Measurements from ENCODE around the gene PDCD2L. TPM values are rescaled to one million over a fixed set of nuclear protein-coding genes. Genes with fewer than 3 reads are reported as not detected.

Gene PDCD2L
- total RNA-seq, 1 experiment from 2014 or later, result 14.8 TPM

DNA sequence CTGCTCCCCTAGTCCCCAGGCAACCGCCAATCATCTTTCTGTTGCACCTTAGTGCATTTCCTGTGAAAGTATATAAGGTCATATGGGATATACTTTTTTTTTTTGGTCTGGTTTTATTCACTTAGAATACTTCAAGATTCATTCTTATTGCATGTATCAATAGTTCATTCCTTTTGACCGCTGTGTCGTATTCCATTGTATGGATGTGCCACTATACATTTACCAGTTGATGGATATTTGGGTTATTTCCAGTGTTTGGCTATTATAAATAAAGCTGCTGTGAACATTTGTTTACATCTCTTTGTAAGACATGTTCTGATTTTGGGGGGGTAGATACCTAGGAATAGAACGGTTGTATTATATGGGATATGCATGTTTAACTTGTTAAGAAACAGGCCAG lies 14.1 kb downstream of the PDCD2L start:
- intact Hi-C loops (cut with micrococcal nuclease; ENCODE audit: unreplicated experiment), result no loop called here
- Histone ChIP-seq H3K9me2 (ENCODE audit: insufficient read depth) (no peaks in the 10 kb centered on the region), H3F3A (ENCODE audit: insufficient read depth, low read depth) (peaks cover 4% of the 10 kb centered on the region; the same call in 1 of the 2 replicates), H3K9me3 (ENCODE audit: insufficient read depth, low read depth) (no peaks in the 10 kb centered on the region), H2AFZ (no peak overlapping the region), H3K27me3 (ENCODE audit: insufficient read depth, low read depth) (no peaks in the 10 kb centered on the region), H3K4me1 (replicated peaks; ENCODE audit: insufficient read depth) (no peaks in the 10 kb centered on the region), H3K79me2 (ENCODE audit: low read depth) (no peaks in the 10 kb centered on the region), H3K4me2 (no peak overlapping the region), H3K36me3 (ENCODE audit: low read depth) (peaks cover 10% of the 10 kb centered on the region), H3K4me3 (no peak overlapping the region), H4K20me1 (ENCODE audit: insufficient read depth) (no peaks in the 10 kb centered on the region), H3K27ac (no peak overlapping the region)
- ChIA-PET CTCF (no interaction called here), POLR2A (ENCODE audit: unreplicated experiment) (no interaction called here)
- no TSS peak for BruUV-seq (replicated peaks)
- no peak for TF ChIP-seq EZH2 (IDR thresholded peaks at IDR 0.05; ENCODE audit: low read depth)
- TF ChIP-seq, protein P1, sequence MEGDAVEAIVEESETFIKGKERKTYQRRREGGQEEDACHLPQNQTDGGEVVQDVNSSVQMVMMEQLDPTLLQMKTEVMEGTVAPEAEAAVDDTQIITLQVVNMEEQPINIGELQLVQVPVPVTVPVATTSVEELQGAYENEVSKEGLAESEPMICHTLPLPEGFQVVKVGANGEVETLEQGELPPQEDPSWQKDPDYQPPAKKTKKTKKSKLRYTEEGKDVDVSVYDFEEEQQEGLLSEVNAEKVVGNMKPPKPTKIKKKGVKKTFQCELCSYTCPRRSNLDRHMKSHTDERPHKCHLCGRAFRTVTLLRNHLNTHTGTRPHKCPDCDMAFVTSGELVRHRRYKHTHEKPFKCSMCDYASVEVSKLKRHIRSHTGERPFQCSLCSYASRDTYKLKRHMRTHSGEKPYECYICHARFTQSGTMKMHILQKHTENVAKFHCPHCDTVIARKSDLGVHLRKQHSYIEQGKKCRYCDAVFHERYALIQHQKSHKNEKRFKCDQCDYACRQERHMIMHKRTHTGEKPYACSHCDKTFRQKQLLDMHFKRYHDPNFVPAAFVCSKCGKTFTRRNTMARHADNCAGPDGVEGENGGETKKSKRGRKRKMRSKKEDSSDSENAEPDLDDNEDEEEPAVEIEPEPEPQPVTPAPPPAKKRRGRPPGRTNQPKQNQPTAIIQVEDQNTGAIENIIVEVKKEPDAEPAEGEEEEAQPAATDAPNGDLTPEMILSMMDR (conservative IDR thresholded peaks at IDR 0.05), result no peak
- DNase-seq, result no peak

DNA sequence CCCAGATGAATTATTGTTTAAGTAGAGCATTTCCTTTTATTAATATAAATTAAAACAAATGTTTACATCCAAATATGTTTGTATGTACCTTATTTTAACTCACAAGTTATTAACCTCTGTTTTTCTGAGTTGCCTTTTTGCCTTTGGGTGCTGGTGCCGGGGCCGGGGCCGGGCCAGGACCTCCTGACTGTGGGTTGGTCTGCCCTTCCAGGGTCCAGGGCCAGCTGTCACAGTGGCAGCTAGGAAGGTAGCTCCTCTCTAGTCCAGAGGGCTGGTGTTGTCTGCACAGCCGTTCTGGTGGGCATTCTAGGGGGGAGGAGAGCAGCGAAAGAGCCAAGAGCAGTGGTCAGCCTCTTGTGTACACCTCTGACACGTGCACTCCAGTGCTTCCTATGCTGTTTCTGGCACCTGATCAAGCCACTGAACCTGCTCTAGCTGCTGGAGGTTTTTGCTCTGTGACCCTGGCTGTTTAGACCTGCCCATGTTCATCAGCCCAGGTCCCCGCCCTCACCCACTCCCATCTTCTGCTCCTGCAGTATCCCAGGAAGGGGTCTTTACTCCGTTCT lies 22.0 kb downstream of the PDCD2L start:
- Histone ChIP-seq H3K36me3 (ENCODE audit: low read depth) (peaks cover 6% of the 10 kb centered on the region; the same call in 1 of the 2 replicates), H3K4me2 (no peak overlapping the region), H3K27ac (no peak overlapping the region), H3K4me3 (no peak overlapping the region), H3K9me3 (ENCODE audit: insufficient read depth, low read depth) (no peaks in the 10 kb centered on the region), H3K9me2 (ENCODE audit: insufficient read depth) (no peaks in the 10 kb centered on the region), H3K27me3 (ENCODE audit: insufficient read depth, low read depth) (no peaks in the 10 kb centered on the region), H3K79me2 (ENCODE audit: low read depth) (peaks cover 30% of the 10 kb centered on the region), H2AFZ (no peak overlapping the region), H3F3A (ENCODE audit: insufficient read depth, low read depth) (peaks cover 25% of the 10 kb centered on the region; the same call in 1 of the 2 replicates), H3K4me1 (replicated peaks; ENCODE audit: insufficient read depth) (peaks cover 18% of the 10 kb centered on the region), H4K20me1 (ENCODE audit: insufficient read depth) (peaks cover 25% of the 10 kb centered on the region)
- no peak for DNase-seq
- TF ChIP-seq, protein P1 (conservative IDR thresholded peaks at IDR 0.05), result no peak
- no peak for TF ChIP-seq EZH2 (IDR thresholded peaks at IDR 0.05; ENCODE audit: low read depth)
- no TSS peak for BruUV-seq (replicated peaks)
- ChIA-PET CTCF (no interaction called here), POLR2A (ENCODE audit: unreplicated experiment) (no interaction called here)
- intact Hi-C loops (cut with micrococcal nuclease; ENCODE audit: unreplicated experiment), result loop anchor here (5.0 kb wide), 1 partner anchor 69 kb away; no protein-coding TSS in a partner anchor

DNA sequence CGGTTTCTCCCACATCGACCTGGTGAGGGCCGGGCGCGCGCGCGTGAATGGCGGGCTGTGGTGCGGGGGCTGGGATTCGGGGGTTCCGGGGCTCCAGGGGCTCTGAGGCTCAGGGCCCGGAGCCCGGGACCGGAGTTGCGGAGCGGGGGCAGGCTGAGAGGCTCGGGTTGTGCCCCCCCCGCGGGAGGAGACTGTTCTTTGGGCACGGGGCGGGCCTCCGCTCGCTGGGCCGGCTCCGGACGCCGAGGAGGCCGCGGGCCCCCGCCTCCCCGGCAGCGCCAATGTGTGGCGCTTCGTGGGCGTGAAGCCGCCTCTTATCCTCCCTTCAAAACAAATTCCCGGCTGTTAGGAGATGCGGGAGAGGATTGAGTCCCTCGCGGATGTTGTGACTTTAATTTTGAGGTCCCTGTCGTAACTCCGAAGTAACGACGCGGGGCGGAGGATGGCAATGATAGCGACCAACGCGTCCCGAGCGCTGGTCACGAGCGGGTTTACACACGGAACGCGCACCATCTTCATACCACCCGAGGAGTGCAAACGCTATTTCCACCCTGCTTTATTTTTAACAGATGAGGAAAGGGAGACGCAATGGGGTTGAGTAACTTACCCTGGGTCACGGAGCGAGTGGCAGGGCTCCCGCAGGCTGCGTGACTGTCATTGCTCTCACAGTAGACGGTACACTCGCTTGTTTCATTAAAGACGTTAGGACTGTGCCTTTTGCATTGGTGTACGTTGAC lies 24.5 kb downstream of the PDCD2L start:
- TF ChIP-seq, protein P1 (conservative IDR thresholded peaks at IDR 0.05), result no peak
- no peak for TF ChIP-seq EZH2 (IDR thresholded peaks at IDR 0.05; ENCODE audit: low read depth)
- Histone ChIP-seq H2AFZ (peak overlapping the region; percentile 85), H3K36me3 (ENCODE audit: low read depth) (peaks cover 18% of the 10 kb centered on the region), H3K9me3 (ENCODE audit: insufficient read depth, low read depth) (no peaks in the 10 kb centered on the region), H3K9me2 (ENCODE audit: insufficient read depth) (no peaks in the 10 kb centered on the region), H3K4me1 (replicated peaks; ENCODE audit: insufficient read depth) (peaks cover 18% of the 10 kb centered on the region), H3F3A (ENCODE audit: insufficient read depth, low read depth) (peaks cover 28% of the 10 kb centered on the region; the same call in 1 of the 2 replicates), H3K27ac (peak overlapping the region; percentile 7), H4K20me1 (ENCODE audit: insufficient read depth) (peaks cover 51% of the 10 kb centered on the region), H3K79me2 (ENCODE audit: low read depth) (peaks cover 55% of the 10 kb centered on the region), H3K27me3 (ENCODE audit: insufficient read depth, low read depth) (no peaks in the 10 kb centered on the region), H3K4me3 (peak overlapping the region; percentile 89), H3K4me2 (peak overlapping the region; percentile 92)
- no TSS peak for BruUV-seq (replicated peaks)
- CTCF ChIA-PET, result interaction anchor here (0.5 to 0.6 kb wide), 3 partner anchors 56 to 205 kb away, joined by 3 to 10 read pairs (median 6); no protein-coding TSS in a partner anchor
- POLR2A ChIA-PET (ENCODE audit: unreplicated experiment), result interaction anchor here (0.6 to 0.8 kb wide), 2 partner anchors 25 to 31 kb away, joined by 3 to 4 read pairs; partner anchors contain the start of gene PDCD2L
- peak in 1 of 2 experiments; percentile 30 for DNase-seq
- intact Hi-C loops (cut with micrococcal nuclease; ENCODE audit: unreplicated experiment), result loop anchor here (1.0 to 5.0 kb wide), 2 partner anchors 24 to 71 kb away; partner anchors contain the start of gene PDCD2L
